Karpas-422 (cell line): Measurements from ENCODE around the gene OXSR1. TPM values are rescaled to one million over a fixed set of nuclear protein-coding genes. Genes with fewer than 3 reads are reported as not detected.

Source experiments
- DNase-seq: peaks from one replicate; pipeline ENCODE4 v3.0.0-alpha.2; 2015
- H2AFZ ChIP-seq: fragments of 200-600 bp; sonication (generic); 2 replicates; pipeline ENCODE4 v1.6.1; 2014; ENCODE audit warnings: antibody characterized with exemption, low read length, mixed read lengths
- H3K27ac ChIP-seq: fragments of 200-600 bp; sonication (generic); 2 replicates; pipeline ENCODE4 v1.5.1; 2014; ENCODE audit warnings: mild to moderate bottlenecking, low read length, moderate library complexity
- H3K27me3 ChIP-seq: fragments of 200-600 bp; sonication (generic); 2 replicates; pipeline ENCODE4 v1.6.1; 2014; ENCODE audit warnings: low read length, mixed read lengths
- H3K36me3 ChIP-seq: fragments of 200-600 bp; sonication (generic); 2 replicates; pipeline ENCODE4 v1.6.1; 2014; ENCODE audit warnings: low read length, mixed read lengths; ENCODE audit not compliant: insufficient read depth
- H3K4me1 ChIP-seq: fragments of 200-600 bp; sonication (generic); 2 replicates; pipeline ENCODE4 v1.6.1; 2014; ENCODE audit warnings: mild to moderate bottlenecking, low read length, mixed read lengths
- H3K4me2 ChIP-seq: fragments of 200-600 bp; sonication (generic); 2 replicates; pipeline ENCODE4 v1.6.1; 2014; ENCODE audit warnings: low read length, low read depth, mild to moderate bottlenecking; ENCODE audit not compliant: poor library complexity, severe bottlenecking
- H3K4me3 ChIP-seq: fragments of 200-600 bp; sonication (generic); 2 replicates; pipeline ENCODE4 v1.5.1; 2014; ENCODE audit warnings: mild to moderate bottlenecking, antibody characterized with exemption, low read length, mixed read lengths
- H3K79me2 ChIP-seq: fragments of 200-600 bp; sonication (generic); 2 replicates; pipeline ENCODE4 v1.6.1; 2014; ENCODE audit warnings: mild to moderate bottlenecking, low read length, mixed read lengths
- H3K9ac ChIP-seq: fragments of 200-600 bp; sonication (generic); 2 replicates; pipeline ENCODE4 v1.6.0; 2014; ENCODE audit warnings: low read length
- H3K9me2 ChIP-seq: fragments of 200-600 bp; sonication (generic), shearing (Covaris generic); replicated peaks from 2 replicates; pipeline ENCODE4 v1.6.0; 2014; ENCODE audit warnings: mild to moderate bottlenecking, low read length, moderate library complexity; ENCODE audit not compliant: insufficient read depth
- H3K9me3 ChIP-seq: fragments of 300-700, 200-600 bp; sonication (generic); 2 replicates; pipeline ENCODE4 v1.6.1; 2014; ENCODE audit warnings: low read length, mixed read lengths
- H4K20me1 ChIP-seq: fragments of 200-600 bp; sonication (generic); 2 replicates; pipeline ENCODE4 v1.6.1; 2014; ENCODE audit warnings: mild to moderate bottlenecking, antibody characterized with exemption, low read length, low read depth; ENCODE audit not compliant: insufficient read depth
- total RNA-seq: library from RNA; depleted of rRNA; stranded (reverse); fragments of >200 nt; shearing (Covaris generic); gene quantifications from 2 replicates; pipeline ENCODE4 v1.2.3, GENCODE V29; 2014; ENCODE audit warnings: low replicate concordance

OXSR1 gene
- total RNA-seq, 1 experiment from 2014 or later, result 55.3 TPM

GRCh38 chr3:38138349-38139190 lies 26.8 kb upstream of the OXSR1 start, which contains the start of gene MYD88:
TSS of gene MYD88 (plus strand) at chr3:38138661. CDS start at chr3:38138701, 40 bp downstream.
- Histone ChIP-seq H3K27ac (peak within 1 kb of the TSS; percentile 23), H3K9ac (peak within 1 kb of the TSS; percentile 94), H3K9me3 (no peaks in the 10 kb centered on the region), H3K79me2 (peaks cover 42% of the 10 kb centered on the region), H4K20me1 (peaks cover 10% of the 10 kb centered on the region; the same call in 1 of the 2 replicates), H2AFZ (peak within 1 kb of the TSS; percentile 88), H3K27me3 (no peaks in the 10 kb centered on the region), H3K4me3 (peak within 1 kb of the TSS; percentile 88), H3K4me1 (peaks cover 38% of the 10 kb centered on the region), H3K36me3 (peaks cover 18% of the 10 kb centered on the region), H3K4me2 (peak within 1 kb of the TSS; percentile 73), H3K9me2 (no peaks in the 10 kb centered on the region)
- DNase-seq, result peak; percentile 96

GRCh38 chr3:38139191-38139590 lies 26.1 kb upstream of the OXSR1 start:
- Histone ChIP-seq H3K4me2 (peak overlapping the region; percentile 73), H3K79me2 (peaks cover 37% of the 10 kb centered on the region), H3K9ac (peak overlapping the region; percentile 94), H3K27me3 (no peaks in the 10 kb centered on the region), H3K9me3 (no peaks in the 10 kb centered on the region), H4K20me1 (peaks cover 10% of the 10 kb centered on the region; the same call in 1 of the 2 replicates), H2AFZ (peak overlapping the region; percentile 88), H3K36me3 (peaks cover 14% of the 10 kb centered on the region), H3K9me2 (no peaks in the 10 kb centered on the region), H3K4me3 (peak overlapping the region; percentile 88), H3K27ac (no peak overlapping the region), H3K4me1 (peaks cover 42% of the 10 kb centered on the region)
- no peak for DNase-seq

GRCh38 chr3:38139652-38140051 lies 25.7 kb upstream of the OXSR1 start:
- Histone ChIP-seq H2AFZ (no peak overlapping the region), H3K4me2 (peak overlapping the region; percentile 73), H3K36me3 (peaks cover 14% of the 10 kb centered on the region), H3K4me1 (peaks cover 42% of the 10 kb centered on the region), H3K9me3 (no peaks in the 10 kb centered on the region), H3K4me3 (peak overlapping the region; percentile 88), H3K79me2 (peaks cover 37% of the 10 kb centered on the region), H4K20me1 (peaks cover 10% of the 10 kb centered on the region; the same call in 1 of the 2 replicates), H3K27me3 (no peaks in the 10 kb centered on the region), H3K9me2 (no peaks in the 10 kb centered on the region), H3K27ac (no peak overlapping the region), H3K9ac (peak overlapping the region; percentile 94)
- DNase-seq, result no peak

- Histone ChIP-seq H3K79me2 (peaks cover 29% of the 10 kb centered on the region), H3K4me3 (no peak overlapping the region), H3K4me2 (no peak overlapping the region), H2AFZ (no peak overlapping the region), H4K20me1 (peaks cover 10% of the 10 kb centered on the region; the same call in 1 of the 2 replicates), H3K9me3 (no peaks in the 10 kb centered on the region), H3K4me1 (peaks cover 34% of the 10 kb centered on the region), H3K36me3 (peaks cover 14% of the 10 kb centered on the region), H3K27me3 (no peaks in the 10 kb centered on the region), H3K9me2 (no peaks in the 10 kb centered on the region), H3K27ac (no peak overlapping the region), H3K9ac (no peak overlapping the region)
- no peak for DNase-seq
These were observed 24.8 kb upstream of the OXSR1 start for GRCh38 chr3:38140326-38141172.

- H3K27me3 ChIP-seq, result no peaks in the 10 kb centered on the region
- H3K9me2 ChIP-seq, result no peaks in the 10 kb centered on the region
- no peak overlapping the region for H2AFZ ChIP-seq
- no peak for DNase-seq
- H3K27ac ChIP-seq, result no peak overlapping the region
- H3K4me2 ChIP-seq, result no peak overlapping the region
- H3K9ac ChIP-seq, result no peak overlapping the region
- H4K20me1 ChIP-seq, result peaks cover 10% of the 10 kb centered on the region; the same call in 1 of the 2 replicates
- H3K4me3 ChIP-seq, result no peak overlapping the region
- H3K79me2 ChIP-seq, result peaks cover 22% of the 10 kb centered on the region
- peaks cover 14% of the 10 kb centered on the region for H3K36me3 ChIP-seq
- peaks cover 28% of the 10 kb centered on the region for H3K4me1 ChIP-seq
- no peaks in the 10 kb centered on the region for H3K9me3 ChIP-seq
These were observed 24.0 kb upstream of the OXSR1 start for GRCh38 chr3:38141173-38141951.

GRCh38 chr3:38141952-38142273 lies 23.4 kb upstream of the OXSR1 start:
- Histone ChIP-seq H3K9me3 (no peaks in the 10 kb centered on the region), H3K27me3 (no peaks in the 10 kb centered on the region), H3K4me1 (peaks cover 28% of the 10 kb centered on the region), H4K20me1 (0 out of 2 replicates have a peak, but pooled peaks cover 10% of the 10 kb centered on the region), H3K4me3 (no peak overlapping the region), H3K36me3 (peaks cover 14% of the 10 kb centered on the region), H3K4me2 (no peak overlapping the region), H3K9me2 (no peaks in the 10 kb centered on the region), H3K79me2 (peaks cover 17% of the 10 kb centered on the region), H3K9ac (no peak overlapping the region), H2AFZ (no peak overlapping the region), H3K27ac (no peak overlapping the region)
- DNase-seq, result no peak

- Histone ChIP-seq H3K9ac (no peak overlapping the region), H3K36me3 (peaks cover 14% of the 10 kb centered on the region), H2AFZ (no peak overlapping the region), H3K9me2 (no peaks in the 10 kb centered on the region), H3K27ac (no peak overlapping the region), H3K4me1 (peaks cover 23% of the 10 kb centered on the region), H3K9me3 (peaks cover 4% of the 10 kb centered on the region; the same call in 1 of the 2 replicates), H3K79me2 (peaks cover 17% of the 10 kb centered on the region), H4K20me1 (0 out of 2 replicates have a peak, but pooled peaks cover 10% of the 10 kb centered on the region), H3K27me3 (no peaks in the 10 kb centered on the region), H3K4me3 (no peak overlapping the region), H3K4me2 (no peak overlapping the region)
- DNase-seq, result no peak
These were observed 22.4 kb upstream of the OXSR1 start for GRCh38 chr3:38142959-38143358.
